IMR-90 (cell line): Measurements from ENCODE around the gene VNN1. TPM values are rescaled to one million over a fixed set of nuclear protein-coding genes. Genes with fewer than 3 reads are reported as not detected.

Experiments
- ATAC-seq: fragments of 200-7000 bp; cut with Tn5 transposase; 2 replicates; pipeline ENCODE4 v1.9.1; 2020; ENCODE audit warnings: low read depth, mild to moderate bottlenecking, moderate library complexity
- BruUV-seq: library from RNA; stranded (reverse); fragments of 400-500 nt; replicated peaks from 2 replicates; lab custom pipeline; 2021; lab: Mats Ljungman, UMichigan
- CTCF ChIA-PET: fragments of 300-600 bp; formaldehyde crosslinking; extraction: SDS; loops from one replicate; lab custom pipeline; 2021; ENCODE audit warnings: antibody characterized with exemption; lab: Yijun Ruan, JAX
- POLR2A ChIA-PET: fragments of 300-600 bp; sonication (Branson Sonifier 250); formaldehyde crosslinking; loops from one replicate; lab custom pipeline; 2022; ENCODE audit warnings: antibody characterized with exemption; ENCODE audit not compliant: unreplicated experiment; lab: Charles Lee
- DNase-seq: peaks from one replicate; pipeline ENCODE4 v3.0.0; 2013
- H2AFZ ChIP-seq: replicated peaks from 2 replicates; pipeline ENCODE3; 2013; ENCODE audit warnings: low read length, mild to moderate bottlenecking; ENCODE audit not compliant: poor library complexity
- H2AK5ac ChIP-seq: 2 replicates; pipeline ENCODE4 v1.6.1; 2013; ENCODE audit warnings: low read depth, low read length, inconsistent platforms
- H2AK9ac ChIP-seq: replicated peaks from 2 replicates; pipeline ENCODE3; 2013; ENCODE audit warnings: mild to moderate bottlenecking, low read depth, low read length, moderate library complexity; ENCODE audit not compliant: poor library complexity
- H2BK120ac ChIP-seq: 2 replicates; pipeline ENCODE4 v1.6.1; 2013; ENCODE audit warnings: low read depth, low read length, inconsistent platforms
- H2BK15ac ChIP-seq: 3 replicates; pipeline ENCODE4 v1.6.1; 2013; ENCODE audit warnings: low read depth, low read length, inconsistent platforms
- H2BK20ac ChIP-seq: 2 replicates; pipeline ENCODE4 v1.6.1; 2013; ENCODE audit warnings: low read depth, mild to moderate bottlenecking, inconsistent platforms, low read length, moderate library complexity
- H2BK5ac ChIP-seq: 2 replicates; pipeline ENCODE4 v1.6.1; 2013; ENCODE audit warnings: mild to moderate bottlenecking, low read depth, low read length, inconsistent platforms; ENCODE audit not compliant: poor library complexity, severe bottlenecking
- H3K14ac ChIP-seq: replicated peaks from 2 replicates; pipeline ENCODE4 v1.6.1; 2013; ENCODE audit warnings: low read depth, low read length, inconsistent platforms
- H3K18ac ChIP-seq: 2 replicates; pipeline ENCODE4 v1.6.1; 2013; ENCODE audit warnings: low read depth, low read length, control low read depth
- H3K23ac ChIP-seq: 2 replicates; pipeline ENCODE4 v1.6.1; 2013; ENCODE audit warnings: low read depth, low read length, inconsistent platforms
- H3K27ac ChIP-seq: 2 replicates; pipeline ENCODE4 v1.5.1; 2013; ENCODE audit warnings: mild to moderate bottlenecking, control low read depth, low read length; ENCODE audit not compliant: insufficient read depth
- H3K27me3 ChIP-seq: 2 replicates; pipeline ENCODE4 v1.6.1; 2013; ENCODE audit warnings: low read length; ENCODE audit not compliant: control insufficient read depth, insufficient read depth
- H3K36me3 ChIP-seq: 2 replicates; pipeline ENCODE4 v1.6.1; 2013; ENCODE audit warnings: low read length, mixed read lengths; ENCODE audit not compliant: control insufficient read depth, insufficient read depth
- H3K4ac ChIP-seq: 2 replicates; pipeline ENCODE4 v1.6.1; 2013; ENCODE audit warnings: low read depth, low read length, inconsistent platforms
- H3K4me1 ChIP-seq: 2 replicates; pipeline ENCODE4 v1.6.1; 2013; ENCODE audit warnings: low read length, mixed read lengths; ENCODE audit not compliant: control insufficient read depth, insufficient read depth
- H3K4me2 ChIP-seq: 2 replicates; pipeline ENCODE4 v1.6.1; 2013; ENCODE audit warnings: low read depth, mild to moderate bottlenecking, control low read depth, low read length, moderate library complexity
- H3K4me3 ChIP-seq: 2 replicates; pipeline ENCODE4 v1.5.1; 2013; ENCODE audit warnings: low read depth, mild to moderate bottlenecking, control low read depth, low read length, moderate library complexity; ENCODE audit not compliant: insufficient read depth
- H3K56ac ChIP-seq: 2 replicates; pipeline ENCODE4 v1.6.1; 2013; ENCODE audit warnings: low read length, inconsistent platforms; ENCODE audit not compliant: insufficient read depth; ENCODE audit errors: extremely low read depth
- H3K79me1 ChIP-seq, 2 experiments: 2 replicates each; pipeline ENCODE4 v1.6.1; 2013; ENCODE audit warnings: low read length in 2 of 2, inconsistent platforms in 1 of 2, low read depth in 1 of 2
- H3K9ac ChIP-seq: 2 replicates; pipeline ENCODE4 v1.6.1; 2013; ENCODE audit warnings: low read depth, low read length, control low read depth
- H3K9me1 ChIP-seq: 2 replicates; pipeline ENCODE4 v1.6.1; 2013; ENCODE audit warnings: low read length, inconsistent platforms; ENCODE audit not compliant: insufficient read depth
- H3K9me3 ChIP-seq: 2 replicates; pipeline ENCODE4 v1.6.1; 2013; ENCODE audit warnings: low read length; ENCODE audit not compliant: control insufficient read depth, insufficient read depth
- H4K20me1 ChIP-seq: 2 replicates; pipeline ENCODE4 v1.6.1; 2013; ENCODE audit warnings: low read length, inconsistent platforms; ENCODE audit not compliant: insufficient read depth
- H4K5ac ChIP-seq: 2 replicates; pipeline ENCODE4 v1.6.1; 2013; ENCODE audit warnings: mild to moderate bottlenecking, low read depth, low read length, control low read depth
- H4K8ac ChIP-seq, 2 experiments: 2 replicates each; pipeline ENCODE4 v1.6.1; 2013; ENCODE audit warnings: low read depth in 2 of 2, low read length in 2 of 2, control low read depth in 1 of 2, inconsistent platforms in 1 of 2
- H4K91ac ChIP-seq: 2 replicates; pipeline ENCODE4 v1.6.1; 2013; ENCODE audit warnings: low read depth, low read length, inconsistent platforms; ENCODE audit not compliant: insufficient read depth
- CEBPB ChIP-seq: IDR thresholded peaks from 2 replicates; pipeline ENCODE4 v1.6.1; 2012; ENCODE audit warnings: low read depth, low read length, improper control_type of control experiment
- CHD1 ChIP-seq: IDR thresholded peaks from 2 replicates; pipeline ENCODE4 v1.6.1; 2012; ENCODE audit warnings: low read depth, low read length, improper control_type of control experiment
- FOS ChIP-seq: fragments of 150-350 bp; IDR thresholded peaks from 2 replicates; pipeline ENCODE4 v1.6.1; 2016; ENCODE audit warnings: low read depth, low read length
- NFE2L2 ChIP-seq: fragments of 150-350 bp; IDR thresholded peaks from 2 replicates; pipeline ENCODE4 v1.6.1; 2016; ENCODE audit warnings: low read depth, mild to moderate bottlenecking, low read length
- RFX5 ChIP-seq: IDR thresholded peaks from 2 replicates; pipeline ENCODE4 v1.8.0; 2012; ENCODE audit warnings: low read depth, mild to moderate bottlenecking, low read length, moderate library complexity
- SMC3 ChIP-seq: fragments of 150-350 bp; IDR thresholded peaks from 2 replicates; pipeline ENCODE4 v1.6.1; 2016; ENCODE audit warnings: low read depth, mild to moderate bottlenecking, antibody characterized with exemption, low read length, moderate library complexity
- dilution Hi-C: fragments of 300-500 bp; cut with HindIII; formaldehyde crosslinking; loops from one replicate; pipeline ENCODE4 v1.14.3; 2018; ENCODE audit warnings: low sequenced_read_pairs; ENCODE audit not compliant: unreplicated experiment
- in situ Hi-C: fragments of 300-500 bp; cut with MboI; formaldehyde crosslinking; loops from 3 replicates; pipeline ENCODE4 v1.14.3; 2019; ENCODE audit warnings: low sequenced_read_pairs, inconsistent platforms, mixed read lengths
- intact Hi-C: fragments of 100-400 bp; cut with micrococcal nuclease; formaldehyde crosslinking; loops from 2 replicates; pipeline ENCODE4 v1.10.0; 2022
- polyA plus RNA-seq, 3 experiments: library from polyadenylated mRNA; depleted of rRNA; stranded (reverse); fragments of >200 nt; gene quantifications; 2 replicates each; pipeline ENCODE4 v1.2.3, GENCODE V29; 2012; ENCODE audit warnings: low replicate concordance in 1 of 3
- total RNA-seq: library from RNA; depleted of rRNA; stranded (reverse); fragments of >200 nt; gene quantifications from 2 replicates; pipeline ENCODE4 v1.2.3, GENCODE V29; 2012
- TF ChIP-seq, protein P1 (sequence below): conservative IDR thresholded peaks from 2 replicates; pipeline ENCODE4 v1.5.1; 2012; ENCODE audit warnings: mild to moderate bottlenecking, low read depth, low read length, improper control_type of control experiment

The VNN1 gene
- total and polyA plus RNA-seq, 2 of the 4 experiments (the other 2 are of a cell fraction) = 0.07 TPM; not detected in 1

DNA sequence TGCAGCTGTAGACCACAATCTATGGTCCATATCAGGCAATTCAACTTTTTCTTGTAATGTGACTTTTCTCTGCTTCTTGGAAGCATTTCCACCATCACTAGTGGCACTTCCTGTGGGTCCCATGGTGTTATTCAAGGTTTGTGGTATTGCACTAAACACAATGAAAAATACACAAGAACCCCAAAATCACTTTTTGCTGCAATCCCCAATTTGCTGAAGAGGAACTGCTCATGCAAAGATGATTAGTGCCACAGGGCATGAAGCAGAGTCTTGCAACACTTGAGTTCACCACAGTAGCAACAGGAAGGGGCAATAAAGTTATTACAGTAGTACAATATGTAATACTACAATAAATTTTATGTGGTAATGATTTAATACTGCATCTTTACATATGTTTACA is 38.1 kb downstream of the VNN1 start:
- no peak for TF ChIP-seq SMC3
- TF ChIP-seq CEBPB = no peak
- no peak for TF ChIP-seq RFX5
- TF ChIP-seq FOS = no peak
- TF ChIP-seq, protein P1, sequence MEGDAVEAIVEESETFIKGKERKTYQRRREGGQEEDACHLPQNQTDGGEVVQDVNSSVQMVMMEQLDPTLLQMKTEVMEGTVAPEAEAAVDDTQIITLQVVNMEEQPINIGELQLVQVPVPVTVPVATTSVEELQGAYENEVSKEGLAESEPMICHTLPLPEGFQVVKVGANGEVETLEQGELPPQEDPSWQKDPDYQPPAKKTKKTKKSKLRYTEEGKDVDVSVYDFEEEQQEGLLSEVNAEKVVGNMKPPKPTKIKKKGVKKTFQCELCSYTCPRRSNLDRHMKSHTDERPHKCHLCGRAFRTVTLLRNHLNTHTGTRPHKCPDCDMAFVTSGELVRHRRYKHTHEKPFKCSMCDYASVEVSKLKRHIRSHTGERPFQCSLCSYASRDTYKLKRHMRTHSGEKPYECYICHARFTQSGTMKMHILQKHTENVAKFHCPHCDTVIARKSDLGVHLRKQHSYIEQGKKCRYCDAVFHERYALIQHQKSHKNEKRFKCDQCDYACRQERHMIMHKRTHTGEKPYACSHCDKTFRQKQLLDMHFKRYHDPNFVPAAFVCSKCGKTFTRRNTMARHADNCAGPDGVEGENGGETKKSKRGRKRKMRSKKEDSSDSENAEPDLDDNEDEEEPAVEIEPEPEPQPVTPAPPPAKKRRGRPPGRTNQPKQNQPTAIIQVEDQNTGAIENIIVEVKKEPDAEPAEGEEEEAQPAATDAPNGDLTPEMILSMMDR = no peak
- TF ChIP-seq NFE2L2 = no peak
- TF ChIP-seq CHD1 = no peak
- Histone ChIP-seq H4K5ac (no peak overlapping the region), H3K4me1 (no peaks in the 10 kb centered on the region), H4K8ac (no peak overlapping the region), H3K9ac (no peak overlapping the region), H3K18ac (no peak overlapping the region), H2BK15ac (no peak overlapping the region), H3K14ac (no peak overlapping the region), H3K9me3 (no peaks in the 10 kb centered on the region), H4K20me1 (no peaks in the 10 kb centered on the region), H3K4me3 (no peak overlapping the region), H2BK20ac (no peak overlapping the region), H2BK5ac (no peak overlapping the region), H3K4me2 (no peak overlapping the region), H4K91ac (no peak overlapping the region), H3K27ac (no peak overlapping the region), H2AK9ac (no peak overlapping the region), H3K23ac (no peak overlapping the region), H2AK5ac (no peak overlapping the region), H3K36me3 (no peaks in the 10 kb centered on the region), H3K4ac (no peak overlapping the region), H2AFZ (no peak overlapping the region), H3K56ac (no peak overlapping the region), H3K27me3 (peaks cover 3% of the 10 kb centered on the region; the same call in 1 of the 2 replicates), H3K9me1 (no peaks in the 10 kb centered on the region), H2BK120ac (no peak overlapping the region), H3K79me1 (no peaks in the 10 kb centered on the region)
- intact Hi-C loops = no loop called here
- ChIA-PET POLR2A (no interaction called here), CTCF (no interaction called here)
- dilution Hi-C loops = no loop called here
- no TSS peak for BruUV-seq
- DNase-seq (no peak), ATAC-seq (no peak)
- in situ Hi-C loops = no loop called here
